ENCODE results near the gene FAM170B. TPM values are rescaled to one million over a fixed set of nuclear protein-coding genes. Genes with fewer than 3 reads are reported as not detected.
A peak's percentile ranks its signal among the peaks of the same experiment; 100 is the strongest.

Gene FAM170B
- total and polyA plus RNA-seq, 9 of the 15 experiments (the other 6 are each of a cell fraction or from before 2014, with no cell fraction given) = 0.11 to 0.21 TPM; not detected in 7

- no peak for TF ChIP-seq NKRF (IDR thresholded peaks at IDR 0.05; ENCODE audit: borderline replicate concordance)
- TF ChIP-seq ATF2 (CRISPR knock-in tag; IDR thresholded peaks at IDR 0.05) = no peak
- TF ChIP-seq SMARCB1 (IDR thresholded peaks at IDR 0.05; ENCODE audit: insufficient read length, low read depth) = no peak
- no peak for TF ChIP-seq ZNF175 (CRISPR knock-in tag; IDR thresholded peaks at IDR 0.05; ENCODE audit: low read depth)
- TF ChIP-seq GATAD2A (IDR thresholded peaks at IDR 0.05) = no peak
- TF ChIP-seq ZSCAN29 (IDR thresholded peaks at IDR 0.05) = 0 out of 2 replicates have a peak, but pooled peaks have one; percentile 6
- peak; percentile 76 for TF ChIP-seq ZNF592 (IDR thresholded peaks at IDR 0.05)
- 0 out of 2 replicates have a peak, but pooled peaks have one; percentile 23 for TF ChIP-seq MTA2 (IDR thresholded peaks at IDR 0.05; ENCODE audit: low read depth)
- TF ChIP-seq CBFA2T3 (IDR thresholded peaks at IDR 0.05) = no peak
- no peak for TF ChIP-seq MYC (IDR thresholded peaks at IDR 0.05; ENCODE audit: low read depth, low read length)
- TF ChIP-seq MYC (CRISPR knock-in tag; IDR thresholded peaks at IDR 0.05; ENCODE audit: borderline replicate concordance, low read depth) = no peak
- TF ChIP-seq HDAC6 (IDR thresholded peaks at IDR 0.05; ENCODE audit: low read depth, low read length) = no peak
- no peak for TF ChIP-seq NR2C2 (CRISPR knock-in tag; IDR thresholded peaks at IDR 0.05)
- TF ChIP-seq NR2C2 (tag; IDR thresholded peaks at IDR 0.05) = peak; percentile 11; the same call in 1 of the 2 replicates
- no peak for TF ChIP-seq ZNF232 (CRISPR knock-in tag; IDR thresholded peaks at IDR 0.05)
Measured at GRCh38 chr10:49166484-49167400, 32.9 kb upstream of the FAM170B start (continued).

Data from K562 (cell line).